Heart left ventricle (tissue), 16 donors: ENCODE measurements around the gene C4orf51. TPM values are rescaled to one million over a fixed set of nuclear protein-coding genes. Genes with fewer than 3 reads are reported as not detected.

Experiments
- ATAC-seq, 4 donors: fragments of 200-7000 bp; cut with Tn5 transposase; one replicate each; pipeline ENCODE4 v1.9.1; 2020 to 2022; ENCODE audit warnings: moderate library complexity in 4 of 4, mild to moderate bottlenecking in 3 of 4, moderate number of reproducible peaks in 1 of 4
- DNase-seq, 5 donors: peaks; one replicate each; pipeline ENCODE4 v3.0.0-alpha.2; 2020
- H3K27ac ChIP-seq, 12 donors: fragments of 200-600 bp; sonication (generic) in 4 of 12; one replicate each; pipeline versions ENCODE4 v1.5.0 to v1.8.0; 2016 to 2022; ENCODE audit warnings: mild to moderate bottlenecking in 2 of 12
- H3K27me3 ChIP-seq, 9 donors: fragments of 200-600 bp; sonication (generic) in 2 of 9; one replicate each; pipeline versions ENCODE4 v1.5.1 to v1.8.0; 2016 to 2022; ENCODE audit warnings: mild to moderate bottlenecking in 3 of 9
- H3K36me3 ChIP-seq, 9 donors: fragments of 200-600 bp; sonication (generic) in 2 of 9; one replicate each; pipeline versions ENCODE4 v1.5.0 to v1.8.0; 2018 to 2022; ENCODE audit warnings: mild to moderate bottlenecking in 2 of 9
- H3K4me1 ChIP-seq, 12 donors: fragments of 200-600 bp; sonication (generic) in 4 of 12; one replicate each; pipeline versions ENCODE4 v1.5.0 to v1.8.0; 2016 to 2022; ENCODE audit warnings: mild to moderate bottlenecking in 3 of 12
- H3K4me3 ChIP-seq, 12 donors: fragments of 200-600 bp; sonication (generic) in 4 of 12; one replicate each; pipeline versions ENCODE4 v1.5.0 to v1.8.0; 2017 to 2022; ENCODE audit warnings: mild to moderate bottlenecking in 9 of 12, moderate library complexity in 4 of 12
- H3K9me3 ChIP-seq, 12 donors: fragments of 200-600 bp; sonication (generic) in 4 of 12; one replicate each; pipeline versions ENCODE4 v1.5.0 to v1.8.0; 2016 to 2022; ENCODE audit warnings: mild to moderate bottlenecking in 1 of 12
- CTCF ChIP-seq, 12 donors: fragments of 200-600 bp; sonication (generic) in 4 of 12; IDR thresholded peaks; one replicate each; pipeline versions ENCODE4 v1.5.0 to v1.8.0; 2018 to 2022; ENCODE audit warnings: antibody characterized with exemption in 12 of 12, mild to moderate bottlenecking in 5 of 12
- POLR2A ChIP-seq, 2 donors: fragments of 450-650 bp; IDR thresholded peaks; one replicate each; pipeline ENCODE4 v1.6.1; 2017; ENCODE audit warnings: antibody characterized with exemption in 2 of 2, mild to moderate bottlenecking in 2 of 2, moderate library complexity in 2 of 2
- WGBS, 4 donors: extraction: QIAGEN DNeasy Blood & Tissue Kit in 2 of 4; methylation state at CpG; one replicate each; pipeline versions ENCODE4 v1.1.5 to v1.1.7; 2013 to 2018; 5-methylcytosine and 5-hydroxymethylcytosine counted together
- intact Hi-C, 10 donors: fragments of 100-400 bp; cut with DNase I; formaldehyde crosslinking; loops; one replicate each; pipeline versions ENCODE4 v1.11.1 to v1.14.2; 2022
- polyA plus RNA-seq, 2 donors: library from polyadenylated mRNA; stranded (reverse); fragments of 200-250 nt; gene quantifications; one replicate each; pipeline ENCODE4 v1.2.3, GENCODE V29; 2013
- total RNA-seq, 9 donors: library from RNA; depleted of rRNA in 2 of 9; stranded (reverse); fragments of >200 nt in 2 of 9; fragmentation: NEBNext Ultra II Directional in 3 of 9; extraction: Animal tissue kit (Norgen Biotek cat#: 25700) in 3 of 9; gene quantifications; one replicate each; pipeline versions ENCODE4 v1.1.0 to v1.2.4, GENCODE V29; 2016 to 2023
- donor health status: ischemic (EF 13 %, LVEDD 7.1; RV severe dilation, severe dysfunction).
- donor health status: healthy with polysubstance abuse.
- donor health status: DM: no; HTN: yes; CAD: no.
- donor health status: DM: no; HTN: no; CAD: no.
- donor health status: ischemic (EF 25% LVEDD 6.9; RV normal size, moderate dysfunction).
- donor health status: ischemic (EF 25% LVEDD 5.7; RV mildly dilated, moderate dysfunction).
- donor health status: healthy.
- donor health status: DM: yes; HTN: yes; CAD: no.
- donor health status: ischemic (EF 35%, LVEDD 5.7; RV mildly dilated, moderate dysfunction).
- donor health status: nonischemic (EF 11% LVEDD 7.7; RV severe dilation, severe dysfunction).
- donor health status: DM: yes; HTN: yes; CAD: no.
- donor health status: PGD.
- donor health status: ischemic (EF 29% LVEDD 5.4; RV normal size, mild dysfunction).
- donor health status: nonischemic (EF 23%, LVEDD 6.1; RV moderate dilation, normal function).

C4orf51 gene
- total and polyA plus RNA-seq, 11 donors, result not detected

GRCh38 chr4:145740806-145741205, 60.9 kb downstream of the C4orf51 start:
- intact Hi-C loops, result no loop called here
- TF ChIP-seq POLR2A (IDR thresholded peaks at IDR 0.05), result no peak
- TF ChIP-seq CTCF (IDR thresholded peaks at IDR 0.05), result no peak
- H3K4me1 ChIP-seq, result peaks cover 10 to 16% (median 12%) of the 10 kb centered on the region in 12 donors
- no peak for ATAC-seq
- no peak overlapping the region for H3K27ac ChIP-seq
- no peak overlapping the region for H3K4me3 ChIP-seq
- no peaks in the 10 kb centered on the region for H3K36me3 ChIP-seq
- H3K9me3 ChIP-seq, result no peaks in the 10 kb centered on the region
- no peak for DNase-seq
- WGBS, 4 donors, result 77 to 91% (median 88%) methylated on average over 2 of the region's 2 CpGs
- H3K27me3 ChIP-seq, result peaks cover 0 to 2% (median 0%) of the 10 kb centered on the region in 9 donors

GRCh38 chr4:145743641-145744040, 63.7 kb downstream of the C4orf51 start:
- WGBS, 4 donors, result 83 to 91% (median 84%) methylated on average over 2 of the region's 2 CpGs
- peaks cover 0 to 2% (median 0%) of the 10 kb centered on the region in 9 donors for H3K27me3 ChIP-seq
- TF ChIP-seq POLR2A (IDR thresholded peaks at IDR 0.05) (no peak), CTCF (IDR thresholded peaks at IDR 0.05) (no peak)
- intact Hi-C loops, result no loop called here
- ATAC-seq, result no peak
- peaks cover 0 to 11% (median 0%) of the 10 kb centered on the region in 12 donors for H3K9me3 ChIP-seq
- DNase-seq, result no peak
- no peak overlapping the region for H3K27ac ChIP-seq
- no peak overlapping the region for H3K4me3 ChIP-seq
- H3K36me3 ChIP-seq, result no peaks in the 10 kb centered on the region
- H3K4me1 ChIP-seq, result no peaks in the 10 kb centered on the region

GRCh38 chr4:145755802-145756201, 75.9 kb downstream of the C4orf51 start:
- Histone ChIP-seq H3K9me3 (no peaks in the 10 kb centered on the region), H3K4me1 (no peaks in the 10 kb centered on the region), H3K27ac (no peak overlapping the region), H3K27me3 (no peaks in the 10 kb centered on the region), H3K36me3 (peaks cover 0 to 18% (median 11%) of the 10 kb centered on the region in 9 donors), H3K4me3 (no peak overlapping the region)
- TF ChIP-seq POLR2A (IDR thresholded peaks at IDR 0.05) (no peak), CTCF (IDR thresholded peaks at IDR 0.05) (no peak)
- DNase-seq, result no peak
- 56 to 73% (median 65%) methylated on average over 2 of the region's 2 CpGs for WGBS, 4 donors
- intact Hi-C loops, result no loop called here
- no peak for ATAC-seq

GRCh38 chr4:145756244-145756643, 76.3 kb downstream of the C4orf51 start:
- no peak overlapping the region for H3K4me3 ChIP-seq
- H3K4me1 ChIP-seq, result peaks cover 0 to 2% (median 0%) of the 10 kb centered on the region in 12 donors
- TF ChIP-seq POLR2A (IDR thresholded peaks at IDR 0.05), result no peak
- TF ChIP-seq CTCF (IDR thresholded peaks at IDR 0.05), result no peak
- peaks cover 0 to 22% (median 15%) of the 10 kb centered on the region in 9 donors for H3K36me3 ChIP-seq
- intact Hi-C loops, result no loop called here
- no peak for ATAC-seq
- no peak for DNase-seq
- no peak overlapping the region for H3K27ac ChIP-seq
- 94 to 100% (median 97%) methylated on average over 1 of the region's 1 CpG for WGBS, 4 donors
- H3K27me3 ChIP-seq, result no peaks in the 10 kb centered on the region
- H3K9me3 ChIP-seq, result no peaks in the 10 kb centered on the region
